Panc1 (cell line): ENCODE data around the gene SHISAL2B. TPM values are rescaled to one million over a fixed set of nuclear protein-coding genes. Genes with fewer than 3 reads are reported as not detected.

Experiments used
- ATAC-seq: fragments of 200-7000 bp; cut with Tn5 transposase; 2 replicates; pipeline ENCODE4 v1.9.1; 2020; ENCODE audit warnings: mild to moderate bottlenecking, moderate library complexity
- BruUV-seq: library from RNA; stranded (reverse); fragments of 400-500 nt; replicated peaks from 2 replicates; lab custom pipeline; 2021; lab: Mats Ljungman, UMichigan
- CTCF ChIA-PET: fragments of 300-600 bp; sonication (Branson Sonifier 250); formaldehyde crosslinking; loops from one replicate; lab custom pipeline; 2022; ENCODE audit warnings: antibody characterized with exemption; lab: Charles Lee
- POLR2A ChIA-PET: fragments of 300-600 bp; sonication (Branson Sonifier 250); formaldehyde crosslinking; loops from one replicate; lab custom pipeline; 2022; ENCODE audit warnings: antibody characterized with exemption; lab: Charles Lee
- DNase-seq: peaks from one replicate; pipeline ENCODE4 v3.0.0-alpha.2; 2010; ENCODE audit warnings: low read depth, low spot score
- H3K27ac ChIP-seq: 2 replicates; pipeline ENCODE4 v1.5.1; 2011; ENCODE audit warnings: mild to moderate bottlenecking, low read length, inconsistent platforms
- H3K27me3 ChIP-seq: fragments of 200-500 bp; sonication (Bioruptor generic); 2 replicates; pipeline ENCODE4 v1.6.0; 2014; ENCODE audit warnings: low read length, inconsistent platforms; ENCODE audit not compliant: control insufficient read depth, insufficient read depth
- H3K36me3 ChIP-seq: fragments of 200-500 bp; sonication (Bioruptor generic); 2 replicates; pipeline ENCODE4 v1.5.1; 2014; ENCODE audit warnings: inconsistent platforms, mild to moderate bottlenecking, low read length, moderate library complexity; ENCODE audit not compliant: control insufficient read depth, insufficient read depth
- H3K4me1 ChIP-seq: 2 replicates; pipeline ENCODE4 v1.5.1; 2011; ENCODE audit warnings: inconsistent platforms, mild to moderate bottlenecking, low read length, moderate library complexity; ENCODE audit not compliant: control insufficient read depth, insufficient read depth
- H3K4me3 ChIP-seq, 2 experiments: 2 replicates each; pipeline ENCODE4 v1.5.1; 2011 to 2012; ENCODE audit warnings: low read depth in 2 of 2, low read length in 2 of 2, mild to moderate bottlenecking in 2 of 2, inconsistent platforms in 1 of 2, moderate library complexity in 1 of 2
- H3K9me3 ChIP-seq: fragments of 200-500 bp; sonication (Bioruptor generic); 2 replicates; pipeline ENCODE4 v1.5.1; 2014; ENCODE audit warnings: low read depth, mild to moderate bottlenecking, inconsistent platforms, low read length, moderate library complexity; ENCODE audit not compliant: control insufficient read depth, insufficient read depth
- CTCF ChIP-seq: fragments of 450-650 bp; IDR thresholded peaks from 2 replicates; pipeline ENCODE4 v1.5.1; 2017; ENCODE audit warnings: mild to moderate bottlenecking
- POLR2AphosphoS5 ChIP-seq: IDR thresholded peaks from 2 replicates; pipeline ENCODE4 v1.6.1; 2012; ENCODE audit warnings: mild to moderate bottlenecking, low read depth, low read length, moderate library complexity
- REST ChIP-seq, 2 experiments: IDR thresholded peaks; 2 replicates each; pipeline ENCODE4 v1.6.1; 2011 to 2012; ENCODE audit warnings: low read depth in 2 of 2, control low read depth in 1 of 2, low read length in 1 of 2, mild to moderate bottlenecking in 1 of 2, moderate library complexity in 1 of 2; ENCODE audit not compliant: insufficient read depth in 1 of 2
- SIN3A ChIP-seq: IDR thresholded peaks from 2 replicates; pipeline ENCODE4 v1.6.1; 2012; ENCODE audit warnings: low read depth, mild to moderate bottlenecking, low read length, moderate library complexity, borderline replicate concordance; ENCODE audit not compliant: insufficient read depth
- TCF7L2 ChIP-seq: IDR thresholded peaks from 2 replicates; pipeline ENCODE4 v1.6.1; 2011; ENCODE audit warnings: mild to moderate bottlenecking, low read depth, low read length, inconsistent platforms
- in situ Hi-C: cut with HindIII; loops from 2 replicates; pipeline ENCODE4 v1.10.0; 2016; ENCODE audit warnings: low sequenced_read_pairs, low pct_unique_long_range_greater_than_20kb
- intact Hi-C: fragments of 100-400 bp; cut with micrococcal nuclease; formaldehyde crosslinking; loops from one replicate; pipeline ENCODE4 v1.10.0; 2022; ENCODE audit not compliant: unreplicated experiment
- total RNA-seq: library from RNA; stranded (reverse); gene quantifications from one replicate; pipeline ENCODE4 v1.2.1, GENCODE V29; 2021; ENCODE audit not compliant: unreplicated experiment

The SHISAL2B gene
- total RNA-seq, 1 experiment from 2014 or later, result not detected

- Histone ChIP-seq H3K4me3 (no peak overlapping the region), H3K27ac (no peak overlapping the region), H3K27me3 (peaks cover 5% of the 10 kb centered on the region; the same call in 1 of the 2 replicates), H3K4me1 (no peaks in the 10 kb centered on the region), H3K9me3 (no peaks in the 10 kb centered on the region), H3K36me3 (no peaks in the 10 kb centered on the region)
- no TSS peak for BruUV-seq
- in situ Hi-C loops (no loop called here), intact Hi-C loops (no loop called here)
- POLR2A ChIA-PET, result no interaction called here
- CTCF ChIA-PET, result no interaction called here
- ATAC-seq, result no peak
- TF ChIP-seq SIN3A (no peak), POLR2AphosphoS5 (no peak), TCF7L2 (no peak), CTCF (no peak), REST (IDR thresholded peaks at IDR 0.05; ENCODE audit: insufficient read depth in 1 of 2, low read depth in 2 of 2, low read length in 1 of 2) (no peak)
- DNase-seq, result no peak
Observed at GRCh38 chr5:64667068-64667467, 23.2 kb upstream of the SHISAL2B start.

- in situ Hi-C loops, result no loop called here
- TF ChIP-seq POLR2AphosphoS5 (no peak), TCF7L2 (no peak), SIN3A (no peak), CTCF (no peak), REST (IDR thresholded peaks at IDR 0.05; ENCODE audit: insufficient read depth in 1 of 2, low read depth in 2 of 2, low read length in 1 of 2) (no peak)
- H3K27ac ChIP-seq, result no peak overlapping the region
- ChIA-PET POLR2A (no interaction called here), CTCF (interaction anchor here (0.5 kb wide), 1 partner anchor 790 kb away, joined by 3 read pairs; no protein-coding TSS in a partner anchor)
- no peak overlapping the region for H3K4me3 ChIP-seq
- ATAC-seq (no peak), DNase-seq (no peak)
- BruUV-seq, result no TSS peak
- intact Hi-C loops, result no loop called here
- no peaks in the 10 kb centered on the region for H3K9me3 ChIP-seq
- H3K36me3 ChIP-seq, result no peaks in the 10 kb centered on the region
- H3K4me1 ChIP-seq, result no peaks in the 10 kb centered on the region
- H3K27me3 ChIP-seq, result peaks cover 5% of the 10 kb centered on the region; the same call in 1 of the 2 replicates
Observed at GRCh38 chr5:64670277-64670676, 20.0 kb upstream of the SHISAL2B start.
